Pulmonary artery endothelial cell (primary cell): ENCODE measurements around the gene MAP3K20. TPM values are rescaled to one million over a fixed set of nuclear protein-coding genes. Genes with fewer than 3 reads are reported as not detected.
"Not testable (repeated sequence)": the region's sequence is repeated elsewhere in the genome, so short reads cannot be mapped to it uniquely, and the experiment has no call there.

Experiments
- DNase-seq: peaks from one replicate; pipeline ENCODE4 v3.0.0-alpha.2; 2011; ENCODE audit warnings: low read depth, low spot score
- total RNA-seq: library from RNA; depleted of rRNA; stranded (reverse); fragments of >200 nt; gene quantifications from 2 replicates; pipeline ENCODE4 v1.2.3, GENCODE V29; 2014

The MAP3K20 gene
- total RNA-seq, result 31.7 and 41.2 TPM in 2 replicates

DNA sequence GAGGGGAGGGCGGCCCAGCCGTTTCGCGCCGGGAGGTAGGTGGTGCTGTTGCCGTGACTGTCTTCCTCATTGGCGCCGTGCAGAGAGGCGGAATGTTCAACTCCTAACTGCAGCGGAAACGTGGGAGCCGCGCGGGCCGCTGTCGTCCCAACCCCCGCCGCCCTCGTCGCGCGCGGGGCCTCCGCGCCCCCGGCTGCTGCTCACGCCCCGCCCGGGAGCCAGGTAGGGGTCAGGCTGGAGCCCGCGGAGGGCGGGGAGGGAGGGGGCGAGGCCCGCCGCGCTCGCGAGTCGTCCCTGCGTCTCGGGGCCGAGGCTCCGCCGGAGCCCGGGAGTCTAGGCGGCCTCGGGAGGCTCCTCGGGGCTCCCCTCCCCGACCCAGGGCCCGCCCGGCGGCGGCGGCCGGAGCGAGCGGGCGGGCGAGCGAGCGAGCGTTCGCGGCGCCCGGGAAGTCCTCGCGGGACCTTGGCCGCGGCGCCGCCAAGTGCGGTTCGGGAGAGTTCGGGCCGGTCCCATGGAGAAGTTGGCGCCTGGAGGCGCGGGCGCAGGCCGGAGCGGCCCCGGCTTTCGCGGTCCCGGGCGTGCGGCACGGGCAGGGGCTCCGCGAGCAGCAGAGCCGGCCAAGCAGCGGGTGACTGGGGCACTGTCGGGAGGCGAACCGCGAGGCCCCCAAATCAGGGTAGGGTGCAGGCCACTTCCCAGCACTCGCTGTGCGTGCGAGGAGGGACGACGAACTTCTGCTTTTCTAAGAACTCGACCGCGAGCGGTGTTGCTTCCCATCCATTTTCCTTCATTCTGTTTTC lies at the start of gene MAP3K20:
TSS of gene MAP3K20 (plus strand) at position 66 of the 800 bp plus-strand sequence. CDS start 15,186 bp downstream, outside the sequence.
- DNase-seq, result no peak

DNA sequence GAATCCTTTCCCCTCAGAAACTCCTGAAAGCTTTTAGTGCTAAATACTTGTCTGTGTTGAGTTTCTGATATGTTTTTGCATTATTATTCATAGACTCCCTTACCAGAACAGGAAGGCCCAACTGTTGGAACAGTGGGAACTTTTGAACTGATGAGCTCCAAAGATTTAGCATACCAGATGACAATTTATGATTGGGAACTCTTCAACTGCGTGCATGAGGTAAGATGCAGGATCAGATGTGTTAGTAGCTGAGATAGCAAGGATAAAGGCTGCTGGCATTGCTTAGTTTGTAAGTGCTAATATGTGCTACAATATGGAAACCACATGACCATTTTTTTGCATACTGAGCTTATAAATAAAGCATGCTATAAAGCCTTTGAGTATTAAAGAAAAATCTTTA lies 49.2 kb upstream of the MAP3K20 start:
- no peak for DNase-seq

DNA sequence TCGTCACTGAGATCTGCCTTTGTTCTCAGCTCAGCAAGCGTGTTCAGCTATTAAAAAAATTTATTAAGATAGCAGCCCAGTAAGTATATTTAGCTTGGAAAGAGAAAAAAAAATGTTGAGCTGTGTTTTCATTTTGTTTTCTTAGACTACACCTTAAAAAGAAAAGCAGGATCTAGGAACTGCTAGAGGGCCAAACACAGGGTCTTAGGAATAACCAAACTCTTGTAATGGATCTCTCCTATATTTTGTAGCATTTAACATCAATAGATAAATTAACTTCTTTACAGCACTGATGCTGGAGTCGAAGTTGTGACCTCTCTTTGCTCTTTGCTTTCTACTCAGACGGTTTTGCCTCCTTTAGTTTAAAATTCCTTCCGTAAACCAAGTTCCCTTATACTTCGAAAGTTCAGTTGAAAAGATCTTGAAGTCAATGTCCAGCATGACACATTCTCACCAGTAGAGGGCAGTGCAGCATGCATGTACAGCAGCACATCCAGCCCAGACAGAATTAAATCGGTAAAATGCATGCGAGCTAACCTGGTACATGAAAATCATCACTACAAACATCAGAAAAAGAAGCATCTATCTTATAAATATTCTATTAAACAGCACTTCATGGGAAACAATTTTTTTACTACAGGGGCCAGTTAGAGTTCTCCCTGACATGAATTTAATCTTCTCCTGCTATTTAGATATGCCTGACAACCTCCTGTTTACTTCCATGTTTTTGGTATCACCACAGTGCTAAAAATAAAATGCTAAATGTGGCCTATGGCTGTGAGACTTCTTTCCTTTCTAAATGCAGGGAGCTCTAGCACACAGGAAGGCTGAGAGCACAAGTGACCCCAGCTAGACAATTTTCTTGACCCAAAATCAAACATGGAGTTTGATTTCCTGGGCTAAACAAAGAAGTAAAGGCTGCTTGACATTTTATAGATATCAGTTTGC lies 48.2 kb upstream of the MAP3K20 start:
- DNase-seq, result peak; percentile 58

DNA sequence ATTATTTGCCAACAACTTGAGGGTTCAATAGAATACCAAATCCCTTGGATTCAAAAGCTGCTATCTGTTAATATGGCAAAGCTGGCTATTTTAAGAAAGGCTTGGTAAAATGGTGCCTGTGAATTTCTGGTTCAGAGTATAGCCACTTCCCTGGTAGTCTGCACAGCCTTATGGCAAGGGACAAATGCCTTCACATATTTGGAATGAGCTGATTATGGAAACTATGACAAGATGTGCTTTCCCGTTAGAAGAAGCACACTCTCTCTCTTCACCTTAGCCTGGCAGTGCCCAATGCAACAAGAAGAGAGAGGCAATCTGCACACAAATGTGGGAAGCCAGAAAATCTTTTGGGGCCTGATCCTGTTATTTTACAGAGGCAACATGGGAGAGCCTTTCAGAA lies 47.5 kb upstream of the MAP3K20 start:
- no peak for DNase-seq

DNA sequence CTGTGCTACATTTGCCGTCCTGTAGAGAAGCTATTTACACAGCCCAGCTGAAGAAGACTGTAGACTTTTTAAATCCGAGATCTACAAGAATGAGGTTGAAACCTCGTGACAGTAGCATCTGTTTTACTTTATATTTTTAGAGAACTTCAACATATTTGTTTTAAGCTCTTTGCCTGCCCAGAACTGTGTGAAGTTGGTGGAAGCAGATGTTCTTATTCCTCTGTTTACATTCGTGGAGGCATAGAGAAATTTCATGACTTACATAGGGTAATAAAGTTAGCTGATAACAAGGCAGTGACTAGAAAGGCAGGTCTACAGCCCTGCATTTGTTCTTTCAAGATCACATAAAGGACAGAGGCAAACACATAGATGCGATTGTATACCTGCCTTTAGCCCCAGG lies 47.0 kb upstream of the MAP3K20 start:
- no peak for DNase-seq

DNA sequence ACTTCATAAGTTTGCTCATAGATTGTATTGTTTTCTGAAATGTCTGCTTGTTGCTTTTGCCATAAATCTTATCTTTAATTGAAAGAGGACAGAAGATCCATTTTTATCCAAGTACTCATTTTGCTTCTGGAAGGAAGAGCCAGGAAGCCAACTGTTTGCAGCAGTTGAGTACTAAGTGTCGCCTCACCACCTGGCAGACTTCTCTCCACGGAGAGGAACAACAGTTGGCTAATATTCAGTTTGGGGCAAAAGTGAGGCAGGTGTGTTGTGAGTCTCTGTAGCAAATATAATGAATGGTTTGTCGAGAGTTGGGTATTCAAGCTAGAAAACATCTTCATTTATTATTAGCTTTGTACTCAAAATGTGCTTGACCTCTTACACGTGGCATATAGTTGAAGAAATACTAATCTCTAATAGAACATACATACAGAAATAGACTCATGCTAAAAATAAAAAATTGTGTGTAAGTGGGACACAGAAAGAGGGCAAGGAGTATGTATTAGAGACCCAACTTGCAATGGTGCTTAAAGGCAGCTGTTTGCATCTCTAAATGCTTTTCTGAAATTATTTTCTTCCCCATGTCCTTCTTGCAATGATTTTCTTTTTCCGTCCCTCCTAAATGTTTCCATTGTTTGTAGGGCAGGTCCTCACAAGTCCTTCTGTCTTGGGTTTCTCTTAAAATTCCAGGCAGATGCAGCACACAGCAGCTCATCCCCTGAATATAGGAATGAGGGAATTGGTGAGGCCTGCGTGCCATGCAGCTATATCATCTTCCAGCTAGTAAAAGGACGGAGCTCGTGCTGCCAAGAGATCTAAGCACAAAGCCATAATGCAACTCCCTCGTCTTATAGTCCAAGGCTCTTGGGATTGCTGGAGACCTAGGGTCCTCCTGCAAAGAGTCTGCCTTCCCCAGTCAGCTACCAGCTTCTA lies 44.8 kb upstream of the MAP3K20 start:
- DNase-seq, result no peak

DNA sequence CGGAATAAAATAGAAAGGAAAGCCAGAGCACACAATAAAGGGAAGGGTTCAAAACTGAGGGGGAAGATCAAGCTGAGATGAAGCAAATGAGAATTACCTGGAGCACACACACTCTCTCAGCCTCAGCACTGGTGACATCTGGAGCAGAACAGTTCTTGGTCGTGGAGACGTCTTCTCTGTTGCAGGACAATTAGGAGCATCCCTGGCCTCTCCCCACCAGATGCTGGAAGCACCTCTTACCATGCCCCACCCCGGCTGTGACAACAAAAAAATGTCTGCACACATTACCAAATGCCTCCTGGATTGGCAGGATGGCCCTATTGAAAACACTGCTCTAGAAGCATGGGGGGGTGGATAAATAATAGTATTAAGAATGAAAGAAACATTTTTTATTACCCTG lies 43.6 kb upstream of the MAP3K20 start:
- DNase-seq, result no peak

DNA sequence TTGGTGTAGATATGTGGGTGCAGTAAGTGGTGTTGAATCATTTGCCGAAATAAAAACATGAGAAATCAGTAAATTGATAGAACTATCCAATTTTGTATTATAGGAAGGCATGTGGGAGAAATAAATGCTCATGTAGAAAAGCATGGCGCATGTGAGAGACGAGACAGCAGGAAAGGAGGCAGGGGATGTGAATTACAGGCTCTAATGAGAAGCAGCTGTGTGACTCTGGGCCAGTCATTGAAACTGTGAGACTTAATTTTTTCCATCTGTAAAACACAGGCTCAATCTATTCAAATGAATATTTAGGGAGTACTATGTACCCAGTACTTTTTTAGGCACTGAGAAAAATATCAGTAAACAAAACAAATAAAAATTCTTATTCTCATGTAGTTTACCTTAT lies 42.6 kb upstream of the MAP3K20 start:
- no peak for DNase-seq

DNA sequence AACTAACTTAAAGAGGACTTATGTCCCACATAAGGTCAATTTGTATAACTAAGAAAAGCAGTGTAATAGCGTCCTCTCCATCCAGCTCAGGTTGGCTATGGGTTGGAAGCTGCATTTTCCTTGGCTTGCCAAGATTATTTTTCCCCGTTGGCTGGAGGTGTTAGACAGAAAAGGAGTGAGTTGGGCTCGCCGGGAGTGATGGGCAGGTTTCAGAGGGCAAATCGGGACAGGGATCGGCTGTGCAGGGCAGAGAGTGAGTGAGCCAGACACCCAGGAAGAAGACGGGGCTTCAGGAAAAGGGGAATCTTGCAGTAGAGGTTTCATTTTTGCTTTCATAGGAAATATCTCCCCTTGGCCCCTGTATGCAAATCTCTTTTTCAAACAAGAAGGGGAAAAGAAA lies 41.5 kb upstream of the MAP3K20 start:
- DNase-seq, result no peak

DNA sequence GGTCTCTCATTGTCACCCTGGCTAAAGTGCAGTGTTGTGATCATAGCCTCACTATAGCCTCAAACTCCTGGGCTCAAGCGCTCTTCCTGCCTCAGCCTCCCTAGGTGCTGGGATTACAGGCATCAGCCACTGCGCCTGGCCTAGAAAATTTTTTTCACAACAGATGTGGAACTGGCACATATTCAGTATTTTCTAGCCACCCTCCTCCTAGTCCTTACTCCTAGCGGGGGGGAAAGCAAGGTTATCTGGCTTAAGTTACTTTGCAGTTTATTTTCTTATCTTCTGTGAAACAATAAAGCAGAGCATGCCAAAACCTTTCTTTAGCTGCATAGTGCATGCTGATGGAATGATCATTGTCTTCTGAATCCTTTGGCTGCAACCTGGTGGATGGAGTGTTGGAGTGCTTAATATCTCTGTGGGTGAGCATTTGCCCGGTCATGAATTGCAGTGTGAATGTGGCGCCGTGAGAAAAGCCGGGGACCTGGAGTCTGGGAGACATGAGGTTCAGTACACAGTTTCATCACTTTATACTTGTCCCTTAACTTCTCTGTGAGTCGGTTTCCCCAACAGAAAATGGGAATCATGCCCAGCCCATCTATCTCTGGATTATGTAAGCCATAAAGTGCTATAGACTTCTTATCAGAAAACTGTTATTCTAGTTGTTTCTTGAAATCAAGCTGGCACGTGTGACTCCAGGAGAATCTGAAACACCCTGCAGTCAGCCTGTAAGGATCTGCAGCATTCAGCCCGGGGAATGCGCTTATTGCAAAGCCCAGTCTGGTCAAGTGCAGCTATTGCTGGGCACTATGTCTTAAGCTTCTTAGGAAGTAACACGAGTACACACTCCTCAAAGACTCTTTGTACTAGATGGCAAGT lies 38.2 kb upstream of the MAP3K20 start:
- no peak for DNase-seq

DNA sequence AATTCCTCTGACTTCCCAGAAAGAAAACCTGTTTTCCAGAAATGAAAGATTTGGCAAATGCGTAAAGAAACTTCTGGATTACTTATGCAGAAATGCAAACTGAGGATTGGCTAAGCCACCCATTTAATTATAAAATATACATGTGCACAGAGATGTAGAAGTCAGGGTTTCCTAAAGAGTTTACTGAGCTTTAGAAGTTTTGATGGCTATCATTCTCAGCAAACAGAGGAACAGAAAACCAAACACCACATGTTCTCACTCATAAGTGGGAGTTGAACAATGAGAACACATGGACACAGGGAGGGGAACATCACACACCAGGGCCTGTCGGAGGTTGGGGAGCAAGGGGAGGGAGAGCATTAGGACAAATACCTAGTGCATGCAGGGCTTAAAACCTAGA lies 37.4 kb upstream of the MAP3K20 start:
- DNase-seq, result not testable (repeated sequence)

DNA sequence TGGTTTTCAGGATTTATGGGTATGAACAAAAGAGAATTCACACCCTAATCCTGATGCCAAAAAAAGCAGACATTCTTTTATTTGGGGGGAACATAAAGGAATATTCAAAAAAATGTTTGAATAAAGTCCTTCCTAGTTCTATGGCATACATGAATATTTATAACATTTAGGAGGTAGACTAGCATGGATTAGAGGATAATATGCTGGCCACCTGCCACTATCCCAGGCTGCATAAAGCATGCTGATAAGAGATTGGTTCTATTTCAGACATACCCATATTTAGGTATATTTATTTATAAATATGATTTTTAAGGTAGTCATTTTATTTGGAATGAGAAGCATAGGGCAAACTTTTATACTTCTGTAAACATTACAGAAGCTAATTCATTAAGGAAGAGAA lies 34.9 kb upstream of the MAP3K20 start:
- DNase-seq, result no peak

DNA sequence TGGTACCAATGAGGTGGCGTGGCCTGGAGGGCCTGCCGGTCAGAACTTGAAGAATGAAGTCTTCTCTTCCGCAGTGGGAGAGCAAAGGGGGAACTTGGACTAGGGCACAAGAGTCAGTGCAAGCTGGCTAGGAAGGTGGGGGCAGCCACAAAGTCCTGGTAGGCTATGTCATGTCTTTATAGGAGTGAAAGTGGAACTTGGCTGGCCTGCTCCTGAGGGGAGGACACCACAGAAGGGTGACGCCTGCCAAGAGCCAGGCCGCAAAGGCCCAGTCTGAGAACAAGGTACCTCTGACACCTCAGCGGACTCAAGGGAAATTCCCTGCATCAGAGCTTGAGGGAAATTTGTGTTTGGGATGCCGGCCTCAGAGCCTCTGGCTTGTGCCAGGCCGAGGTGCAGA lies 32.2 kb upstream of the MAP3K20 start:
- no peak for DNase-seq

DNA sequence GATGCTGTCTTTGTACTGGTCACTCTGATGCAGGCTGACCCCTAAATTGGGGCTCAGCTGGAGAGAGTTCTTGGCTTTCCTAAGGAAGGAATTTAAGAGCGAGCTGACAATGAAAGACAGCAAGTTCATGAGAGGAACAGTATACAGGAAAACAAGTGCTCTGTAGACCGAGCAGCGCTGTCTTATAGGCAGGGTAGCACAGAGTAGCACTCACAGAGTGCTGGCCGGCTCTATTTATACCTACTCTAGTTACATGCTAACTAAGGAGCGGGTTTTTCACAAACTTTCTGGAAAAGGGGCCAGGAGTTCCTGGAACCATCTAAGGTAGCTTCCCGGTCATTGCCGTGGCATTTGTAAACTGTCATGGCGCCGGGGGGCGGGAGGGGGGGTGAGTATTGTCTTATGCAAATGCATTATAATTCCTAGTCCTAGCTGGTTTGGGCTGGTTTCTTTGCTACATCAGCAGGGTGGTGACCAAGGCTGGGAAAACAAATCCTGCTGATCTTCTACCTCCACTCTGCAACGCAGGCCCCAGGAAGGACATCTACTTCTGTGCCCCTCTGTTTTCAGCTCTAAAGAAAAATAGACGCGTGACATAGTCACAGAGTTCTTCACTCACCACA lies 31.6 kb upstream of the MAP3K20 start:
- DNase-seq, result no peak

DNA sequence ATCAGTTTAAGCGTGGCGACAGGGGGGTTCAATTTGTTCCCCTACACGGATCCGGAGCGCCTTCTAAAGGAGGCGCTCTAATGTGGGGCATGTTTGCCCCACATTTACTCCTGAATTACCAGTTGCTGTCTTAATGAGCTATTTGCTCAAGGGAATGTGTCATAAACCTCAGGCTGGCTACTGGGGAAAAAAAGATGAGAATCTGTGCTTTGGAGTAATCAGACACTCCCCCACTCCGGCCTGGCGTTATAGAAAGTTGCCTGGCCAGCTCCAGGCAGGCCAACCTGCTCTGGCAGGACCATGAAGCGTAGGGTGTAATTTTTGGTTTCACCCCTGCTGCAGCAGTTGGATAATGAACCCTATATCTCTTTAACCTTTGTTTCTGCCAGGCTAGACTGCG lies 31.0 kb upstream of the MAP3K20 start:
- DNase-seq, result no peak

DNA sequence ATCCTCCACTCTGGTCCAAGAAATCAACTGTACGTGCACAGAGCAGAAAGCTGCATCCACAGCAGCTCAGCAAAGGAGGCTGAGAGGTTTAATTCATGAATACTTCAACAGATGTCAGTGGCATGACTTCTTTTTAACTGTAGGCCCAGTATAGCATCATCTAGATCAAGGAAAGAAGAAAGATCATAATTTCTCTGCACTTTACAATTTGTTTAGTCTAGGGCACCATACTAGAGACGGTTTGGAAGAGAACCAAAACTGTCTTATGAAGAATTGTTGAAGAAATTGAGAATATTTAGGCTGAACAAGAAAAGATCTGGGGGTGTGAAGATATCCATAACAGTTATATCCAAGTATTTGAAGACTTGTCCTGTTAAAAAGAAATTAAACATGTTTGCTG lies 30.5 kb upstream of the MAP3K20 start:
- no peak for DNase-seq

DNA sequence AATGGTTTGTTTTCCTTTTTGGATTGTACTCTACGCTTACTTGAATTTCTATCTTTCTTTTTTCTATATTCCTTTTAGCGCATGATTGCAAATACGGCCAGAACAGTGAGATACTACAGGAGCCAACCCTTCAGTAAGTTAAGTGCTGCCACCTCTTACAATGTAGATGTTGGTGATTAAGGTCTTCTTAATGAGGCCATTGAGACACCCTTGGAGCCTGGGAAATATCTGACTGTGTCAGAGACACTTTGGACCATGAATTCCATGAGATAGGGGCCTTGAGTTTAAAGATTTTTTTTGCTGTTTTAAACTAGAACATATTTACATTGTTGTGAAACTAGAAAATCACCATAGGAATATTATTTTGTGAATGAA lies 27.1 kb upstream of the MAP3K20 start:
- no peak for DNase-seq

DNA sequence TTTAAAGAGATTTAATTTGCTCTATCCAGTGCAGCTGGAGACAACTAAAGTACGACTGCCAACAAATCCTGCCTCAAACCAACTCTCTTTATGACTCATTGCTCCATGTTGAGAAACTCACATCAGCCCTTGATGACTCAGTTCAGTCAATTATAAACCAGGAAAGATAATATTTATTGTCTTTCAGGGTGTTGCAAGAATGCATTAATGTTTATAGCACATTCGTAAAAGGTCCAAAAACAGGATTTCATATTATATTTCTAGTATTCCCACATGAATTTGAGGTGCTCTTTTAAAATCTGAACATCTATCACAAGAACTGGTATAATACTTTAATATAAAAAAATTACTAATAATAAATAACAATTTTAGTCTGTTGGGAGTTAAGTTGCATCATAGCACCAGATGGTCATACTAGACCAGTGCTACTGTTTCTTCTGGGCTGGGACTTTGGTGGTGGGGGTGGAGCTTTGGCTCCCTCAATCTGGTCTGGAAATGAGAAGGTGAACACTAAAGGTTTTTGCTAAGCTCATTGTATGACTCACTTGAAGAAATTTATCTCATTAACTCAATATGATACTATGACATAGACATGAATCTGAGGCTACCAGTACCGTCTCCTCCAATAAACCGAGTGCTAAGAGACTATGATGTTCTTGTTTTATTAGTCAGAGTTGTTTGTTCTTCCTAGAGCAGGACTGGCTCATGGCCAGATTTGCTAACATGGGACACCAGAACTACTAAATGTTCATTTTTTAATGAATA lies 26.6 kb upstream of the MAP3K20 start:
- DNase-seq, result peak; percentile 67

DNA sequence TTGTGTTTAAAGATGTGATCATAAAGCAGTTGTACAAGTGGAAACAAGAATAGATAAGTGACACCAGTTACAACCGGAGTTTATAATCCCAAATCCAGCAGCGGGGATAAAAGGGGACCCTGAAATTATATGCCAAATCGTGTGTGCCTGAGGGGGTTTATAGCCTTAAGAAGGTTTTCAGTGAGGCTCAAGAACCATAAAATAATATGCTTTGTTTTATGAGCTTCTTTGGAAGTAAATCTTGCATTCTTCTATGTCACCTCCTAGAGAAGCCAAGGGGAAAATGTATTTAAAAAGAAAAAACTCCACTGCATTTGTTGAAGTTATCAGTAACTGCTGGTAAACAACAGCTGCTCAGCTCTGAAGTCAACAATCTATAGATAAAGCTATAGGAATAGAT lies 25.8 kb upstream of the MAP3K20 start:
- DNase-seq, result no peak
